CD4-positive, alpha-beta T cell (primary cell): ENCODE measurements around the gene PACSIN2. TPM values are rescaled to one million over a fixed set of nuclear protein-coding genes. Genes with fewer than 3 reads are reported as not detected.
A peak's percentile ranks its signal among the peaks of the same experiment; 100 is the strongest.

Experiments
- ATAC-seq: fragments of 200-7000 bp; cut with Tn5 transposase; one replicate; pipeline ENCODE4 v1.10.0; 2022; ENCODE audit warnings: mild to moderate bottlenecking; ENCODE audit not compliant: poor library complexity
- CTCF ChIA-PET: fragments of 350-600 bp; sonication (Branson Sonifier 250); formaldehyde crosslinking; loops from one replicate; lab custom pipeline; 2021; ENCODE audit warnings: antibody characterized with exemption, inconsistent platforms; lab: Charles Lee
- POLR2A ChIA-PET: fragments of 350-600 bp; sonication (Branson Sonifier 250); formaldehyde crosslinking; loops from one replicate; lab custom pipeline; 2021; ENCODE audit warnings: antibody characterized with exemption, inconsistent platforms; lab: Charles Lee
- DNase-seq, 14 experiments: peaks; one replicate each; pipeline ENCODE4 v3.0.0-alpha.2; 2013 to 2020; ENCODE audit warnings: mixed read lengths in 2 of 14
- H3K27ac ChIP-seq, 2 donors: one replicate each; pipeline versions ENCODE4 v1.5.1 to v1.7.0; 2013; ENCODE audit warnings: low read length in 2 of 2, low read depth in 1 of 2, mild to moderate bottlenecking in 1 of 2
- H3K27me3 ChIP-seq, 2 experiments: 1 replicate in 1 of 2; 2 replicates in 1 of 2; pipeline versions ENCODE4 v1.6.1 to v1.7.0; 2013; ENCODE audit warnings: low read length in 2 of 2, control low read depth in 1 of 2, mild to moderate bottlenecking in 1 of 2, moderate library complexity in 1 of 2; ENCODE audit not compliant: insufficient read depth in 2 of 2, control insufficient read depth in 1 of 2
- H3K36me3 ChIP-seq: one replicate; pipeline ENCODE4 v1.6.1; 2013; ENCODE audit warnings: low read length, control low read depth; ENCODE audit not compliant: insufficient read depth
- H3K4me1 ChIP-seq: one replicate; pipeline ENCODE4 v1.6.1; 2013; ENCODE audit warnings: low read length, control low read depth; ENCODE audit not compliant: insufficient read depth
- H3K4me3 ChIP-seq: one replicate; pipeline ENCODE4 v1.5.1; 2013; ENCODE audit warnings: mild to moderate bottlenecking, low read length, moderate library complexity
- H3K9me3 ChIP-seq, 2 experiments: 1 replicate in 1 of 2; 2 replicates in 1 of 2; pipeline versions ENCODE4 v1.6.1 to v1.7.0; 2013; ENCODE audit warnings: low read length in 2 of 2, mild to moderate bottlenecking in 2 of 2, control low read depth in 1 of 2, moderate library complexity in 1 of 2; ENCODE audit not compliant: control insufficient read depth in 1 of 2, insufficient read depth in 1 of 2
- H3K27ac Mint-ChIP-seq: one replicate; pipeline ENCODE4 v1.8.0; 2020; ENCODE audit warnings: mixed read lengths
- H3K27me3 Mint-ChIP-seq: one replicate; pipeline ENCODE4 v1.8.0; 2021; ENCODE audit warnings: mixed read lengths
- H3K36me3 Mint-ChIP-seq: one replicate; pipeline ENCODE4 v1.8.0; 2021; ENCODE audit warnings: low read depth, mixed read lengths
- H3K4me1 Mint-ChIP-seq: one replicate; pipeline ENCODE4 v1.8.0; 2021; ENCODE audit warnings: low read depth, mixed read lengths
- H3K4me3 Mint-ChIP-seq: one replicate; pipeline ENCODE4 v1.8.0; 2020; ENCODE audit warnings: mild to moderate bottlenecking, mixed read lengths
- H3K9me3 Mint-ChIP-seq: one replicate; pipeline ENCODE4 v1.8.0; 2020; ENCODE audit warnings: mixed read lengths
- intact Hi-C, 2 experiments: fragments of 100-400 bp; cut with DNase I in 1 of 2; cut with micrococcal nuclease in 1 of 2; formaldehyde crosslinking; loops; one replicate each; pipeline versions ENCODE4 v1.15.1 to v1.9.0; 2023 to 2025; cut with DNase I, micrococcal nuclease
- total RNA-seq, 174 experiments: library from RNA in 2 of 174; stranded (reverse) in 2 of 174; gene quantifications; one replicate each; pipeline ENCODE4 v1.2.3 and lab custom pipeline; 2021 to 2026
- TF ChIP-seq, protein P1 (sequence below): fragments of 200-600 bp; IDR thresholded peaks from one replicate; pipeline ENCODE4 v1.8.0; 2022; ENCODE audit warnings: antibody characterized with exemption, mild to moderate bottlenecking

The PACSIN2 gene
- total RNA-seq, 2 experiments from 2014 or later = 23.3 to 25.5 TPM

DNA sequence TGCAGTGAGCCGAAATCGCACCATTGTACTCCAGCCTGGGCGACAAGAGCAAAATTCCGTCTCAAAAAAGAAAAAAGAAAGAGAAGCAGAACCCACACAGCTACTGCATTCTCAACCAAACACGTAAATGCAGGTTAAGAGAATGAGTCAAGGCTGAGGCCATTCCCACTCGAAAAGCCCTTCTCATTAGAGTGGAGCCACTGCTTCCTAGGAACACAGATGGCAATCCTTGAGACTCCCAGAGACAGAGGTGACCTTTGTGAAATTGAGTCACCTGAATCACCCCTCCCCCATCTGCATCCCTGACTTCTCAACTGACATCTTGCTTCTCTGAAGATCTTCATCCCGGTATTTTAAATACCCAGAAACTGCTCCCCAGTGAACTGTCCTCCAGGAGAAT is 8.2 kb downstream of the PACSIN2 start:
- CTCF ChIA-PET = no interaction called here

GRCh38 chr22:43006016-43006505 is 8.9 kb downstream of the PACSIN2 start:
- CTCF ChIA-PET = no interaction called here

More for the DNA sequence above, 8.2 kb downstream of the PACSIN2 start:
- POLR2A ChIA-PET = no interaction called here
- Mint-ChIP-seq H3K27ac (peak overlapping the region; percentile 62), H3K27me3 (no peaks in the 10 kb centered on the region), H3K9me3 (no peaks in the 10 kb centered on the region), H3K36me3 (no peaks in the 10 kb centered on the region), H3K4me1 (peaks cover 78% of the 10 kb centered on the region), H3K4me3 (no peak overlapping the region)
- no peak overlapping the region for H3K27ac ChIP-seq
- no peaks in the 10 kb centered on the region for H3K27me3 ChIP-seq
- no peak for DNase-seq
- H3K4me3 ChIP-seq = no peak overlapping the region
- H3K36me3 ChIP-seq = peaks cover 2% of the 10 kb centered on the region
- TF ChIP-seq, protein P1, sequence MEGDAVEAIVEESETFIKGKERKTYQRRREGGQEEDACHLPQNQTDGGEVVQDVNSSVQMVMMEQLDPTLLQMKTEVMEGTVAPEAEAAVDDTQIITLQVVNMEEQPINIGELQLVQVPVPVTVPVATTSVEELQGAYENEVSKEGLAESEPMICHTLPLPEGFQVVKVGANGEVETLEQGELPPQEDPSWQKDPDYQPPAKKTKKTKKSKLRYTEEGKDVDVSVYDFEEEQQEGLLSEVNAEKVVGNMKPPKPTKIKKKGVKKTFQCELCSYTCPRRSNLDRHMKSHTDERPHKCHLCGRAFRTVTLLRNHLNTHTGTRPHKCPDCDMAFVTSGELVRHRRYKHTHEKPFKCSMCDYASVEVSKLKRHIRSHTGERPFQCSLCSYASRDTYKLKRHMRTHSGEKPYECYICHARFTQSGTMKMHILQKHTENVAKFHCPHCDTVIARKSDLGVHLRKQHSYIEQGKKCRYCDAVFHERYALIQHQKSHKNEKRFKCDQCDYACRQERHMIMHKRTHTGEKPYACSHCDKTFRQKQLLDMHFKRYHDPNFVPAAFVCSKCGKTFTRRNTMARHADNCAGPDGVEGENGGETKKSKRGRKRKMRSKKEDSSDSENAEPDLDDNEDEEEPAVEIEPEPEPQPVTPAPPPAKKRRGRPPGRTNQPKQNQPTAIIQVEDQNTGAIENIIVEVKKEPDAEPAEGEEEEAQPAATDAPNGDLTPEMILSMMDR = no peak
- intact Hi-C loops = no loop called here
- no peak for ATAC-seq
- H3K4me1 ChIP-seq = peaks cover 36% of the 10 kb centered on the region
- no peaks in the 10 kb centered on the region for H3K9me3 ChIP-seq

DNA sequence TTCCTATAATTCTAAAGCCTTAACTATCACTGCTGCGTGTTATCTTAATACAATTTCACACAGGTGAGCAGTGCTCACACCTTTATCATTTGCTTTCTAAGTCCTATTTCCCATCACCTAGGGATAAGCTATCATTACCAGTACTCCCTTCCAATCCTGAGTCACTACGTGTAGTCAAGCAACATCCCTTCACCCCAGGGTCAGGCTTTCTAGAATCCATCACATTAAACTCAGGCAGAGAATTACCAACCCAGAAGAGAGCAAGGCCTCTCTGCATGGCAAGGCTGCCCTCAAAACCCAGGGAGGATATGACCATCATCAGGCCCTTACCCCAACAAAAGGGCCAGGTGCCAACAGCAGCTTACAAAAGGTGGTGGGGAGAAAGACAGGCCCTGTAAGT is 9.8 kb downstream of the PACSIN2 start:
- Mint-ChIP-seq H3K9me3 (no peaks in the 10 kb centered on the region), H3K27me3 (no peaks in the 10 kb centered on the region)
- CTCF ChIA-PET = no interaction called here

More at GRCh38 chr22:43006016-43006505, 8.9 kb downstream of the PACSIN2 start:
- DNase-seq (no peak), ATAC-seq (no peak)
- Histone ChIP-seq H3K27me3 (no peaks in the 10 kb centered on the region), H3K4me3 (no peak overlapping the region), H3K9me3 (no peaks in the 10 kb centered on the region), H3K4me1 (peaks cover 43% of the 10 kb centered on the region), H3K36me3 (peaks cover 2% of the 10 kb centered on the region), H3K27ac (no peak overlapping the region)
- TF ChIP-seq, protein P1 = no peak
- intact Hi-C loops = no loop called here
- POLR2A ChIA-PET = interaction anchor here (0.7 kb wide), 1 partner anchor 9 kb away, joined by 3 read pairs; the partner anchor contains the start of gene PACSIN2
- no peak overlapping the region for H3K4me3 Mint-ChIP-seq
- H3K9me3 Mint-ChIP-seq = no peaks in the 10 kb centered on the region
- H3K27me3 Mint-ChIP-seq = no peaks in the 10 kb centered on the region
- no peaks in the 10 kb centered on the region for H3K36me3 Mint-ChIP-seq
- peak overlapping the region; percentile 31 for H3K27ac Mint-ChIP-seq
- peaks cover 80% of the 10 kb centered on the region for H3K4me1 Mint-ChIP-seq

More for the DNA sequence above, 9.8 kb downstream of the PACSIN2 start:
- POLR2A ChIA-PET = interaction anchor here (1.3 to 1.7 kb wide), 2 partner anchors 8 to 9 kb away, joined by 4 read pairs; no protein-coding TSS in a partner anchor
- peak overlapping the region; percentile 31 for H3K27ac Mint-ChIP-seq
- Histone ChIP-seq H3K4me1 (peaks cover 50% of the 10 kb centered on the region), H3K27me3 (no peaks in the 10 kb centered on the region), H3K4me3 (no peak overlapping the region), H3K9me3 (no peaks in the 10 kb centered on the region), H3K27ac (no peak overlapping the region), H3K36me3 (peaks cover 2% of the 10 kb centered on the region)
- no peaks in the 10 kb centered on the region for H3K36me3 Mint-ChIP-seq
- no peak for DNase-seq
- H3K4me1 Mint-ChIP-seq = peaks cover 85% of the 10 kb centered on the region
- intact Hi-C loops = no loop called here
- H3K4me3 Mint-ChIP-seq = no peak overlapping the region
- TF ChIP-seq, protein P1 = no peak
- ATAC-seq = no peak
